Kidney epithelial cell (primary cell): Measurements from ENCODE around the gene HMX3. TPM values are rescaled to one million over a fixed set of nuclear protein-coding genes. Genes with fewer than 3 reads are reported as not detected.

Experiments
- DNase-seq: peaks from one replicate; pipeline ENCODE4 v3.0.0-alpha.2; 2010; ENCODE audit warnings: low read depth
- H3K27me3 ChIP-seq: 2 replicates; pipeline ENCODE4 v1.6.0; 2011; ENCODE audit warnings: low read length; ENCODE audit not compliant: control insufficient read depth, insufficient read depth
- H3K36me3 ChIP-seq: 2 replicates; pipeline ENCODE4 v1.5.1; 2011; ENCODE audit warnings: low read length; ENCODE audit not compliant: control insufficient read depth, insufficient read depth
- H3K4me3 ChIP-seq: 2 replicates; pipeline ENCODE4 v1.5.1; 2011; ENCODE audit warnings: low read depth, mild to moderate bottlenecking, control low read depth, low read length
- total RNA-seq: library from RNA; depleted of rRNA; stranded (reverse); fragments of >200 nt; gene quantifications from 2 replicates; pipeline ENCODE4 v1.2.3, GENCODE V29; 2015
- TF ChIP-seq, protein P1 (sequence below): IDR thresholded peaks from 2 replicates; pipeline ENCODE4 v1.5.1; 2011; ENCODE audit warnings: mild to moderate bottlenecking, moderate library complexity, low read length, control low read depth, inconsistent platforms; ENCODE audit not compliant: insufficient read depth, poor library complexity, severe bottlenecking

Gene HMX3
- total RNA-seq, 1 donor from 2014 or later = 0.08 TPM

DNA sequence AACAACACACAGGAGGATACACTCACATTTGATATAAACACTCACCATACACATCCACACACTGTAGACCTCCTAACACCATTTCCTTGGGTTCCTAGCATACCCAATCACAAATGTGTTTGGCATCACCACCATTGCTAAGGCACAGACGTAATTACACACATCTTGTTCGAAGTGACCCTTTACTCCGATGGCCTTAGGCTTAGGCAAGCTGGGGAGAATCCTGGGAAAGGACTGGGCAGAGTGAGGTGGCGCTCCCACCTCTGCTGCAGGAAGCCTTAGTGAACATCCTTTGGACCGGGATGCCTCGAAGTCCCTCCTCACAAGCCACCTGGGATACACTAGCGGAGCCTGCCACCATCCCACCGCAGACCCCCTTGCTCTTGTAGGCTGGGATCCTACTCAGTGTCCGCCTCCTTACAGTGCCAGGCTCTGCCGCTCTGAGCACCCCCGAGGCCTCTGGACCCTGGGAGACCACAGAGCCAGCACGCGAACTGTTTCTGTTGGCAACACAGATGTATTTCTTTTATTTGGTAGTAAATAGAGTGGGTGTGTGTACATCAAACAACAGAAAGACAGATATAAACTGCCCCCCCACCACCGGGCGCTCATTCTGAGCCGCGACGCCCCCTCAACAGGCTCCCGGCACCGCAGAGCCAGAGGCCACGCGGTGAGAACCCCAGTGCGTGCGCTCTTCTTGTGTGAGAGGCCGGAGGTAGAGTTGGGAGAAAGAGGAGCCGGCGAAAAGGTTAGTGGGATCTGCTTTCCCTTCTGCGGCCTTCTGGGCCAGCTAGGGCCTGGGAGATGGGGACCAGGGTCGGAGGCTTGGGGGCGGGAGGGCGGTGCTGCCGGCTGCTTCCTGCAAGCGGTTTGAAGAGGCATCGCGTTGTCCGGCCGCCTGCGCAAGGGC lies 6.3 kb downstream of the HMX3 start:
- H3K4me3 ChIP-seq = no peak overlapping the region
- TF ChIP-seq, protein P1, sequence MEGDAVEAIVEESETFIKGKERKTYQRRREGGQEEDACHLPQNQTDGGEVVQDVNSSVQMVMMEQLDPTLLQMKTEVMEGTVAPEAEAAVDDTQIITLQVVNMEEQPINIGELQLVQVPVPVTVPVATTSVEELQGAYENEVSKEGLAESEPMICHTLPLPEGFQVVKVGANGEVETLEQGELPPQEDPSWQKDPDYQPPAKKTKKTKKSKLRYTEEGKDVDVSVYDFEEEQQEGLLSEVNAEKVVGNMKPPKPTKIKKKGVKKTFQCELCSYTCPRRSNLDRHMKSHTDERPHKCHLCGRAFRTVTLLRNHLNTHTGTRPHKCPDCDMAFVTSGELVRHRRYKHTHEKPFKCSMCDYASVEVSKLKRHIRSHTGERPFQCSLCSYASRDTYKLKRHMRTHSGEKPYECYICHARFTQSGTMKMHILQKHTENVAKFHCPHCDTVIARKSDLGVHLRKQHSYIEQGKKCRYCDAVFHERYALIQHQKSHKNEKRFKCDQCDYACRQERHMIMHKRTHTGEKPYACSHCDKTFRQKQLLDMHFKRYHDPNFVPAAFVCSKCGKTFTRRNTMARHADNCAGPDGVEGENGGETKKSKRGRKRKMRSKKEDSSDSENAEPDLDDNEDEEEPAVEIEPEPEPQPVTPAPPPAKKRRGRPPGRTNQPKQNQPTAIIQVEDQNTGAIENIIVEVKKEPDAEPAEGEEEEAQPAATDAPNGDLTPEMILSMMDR = no peak

GRCh38 chr10:123142701-123143161 lies 7.0 kb downstream of the HMX3 start:
- H3K4me3 ChIP-seq = no peak overlapping the region
- no peaks in the 10 kb centered on the region for H3K36me3 ChIP-seq
- H3K27me3 ChIP-seq = peaks cover 97% of the 10 kb centered on the region
- no peak for DNase-seq
- TF ChIP-seq, protein P1 = peak; percentile 4

More for the DNA sequence above, 6.3 kb downstream of the HMX3 start:
- Histone ChIP-seq H3K27me3 (peaks cover 97% of the 10 kb centered on the region), H3K36me3 (no peaks in the 10 kb centered on the region)
- DNase-seq = no peak

DNA sequence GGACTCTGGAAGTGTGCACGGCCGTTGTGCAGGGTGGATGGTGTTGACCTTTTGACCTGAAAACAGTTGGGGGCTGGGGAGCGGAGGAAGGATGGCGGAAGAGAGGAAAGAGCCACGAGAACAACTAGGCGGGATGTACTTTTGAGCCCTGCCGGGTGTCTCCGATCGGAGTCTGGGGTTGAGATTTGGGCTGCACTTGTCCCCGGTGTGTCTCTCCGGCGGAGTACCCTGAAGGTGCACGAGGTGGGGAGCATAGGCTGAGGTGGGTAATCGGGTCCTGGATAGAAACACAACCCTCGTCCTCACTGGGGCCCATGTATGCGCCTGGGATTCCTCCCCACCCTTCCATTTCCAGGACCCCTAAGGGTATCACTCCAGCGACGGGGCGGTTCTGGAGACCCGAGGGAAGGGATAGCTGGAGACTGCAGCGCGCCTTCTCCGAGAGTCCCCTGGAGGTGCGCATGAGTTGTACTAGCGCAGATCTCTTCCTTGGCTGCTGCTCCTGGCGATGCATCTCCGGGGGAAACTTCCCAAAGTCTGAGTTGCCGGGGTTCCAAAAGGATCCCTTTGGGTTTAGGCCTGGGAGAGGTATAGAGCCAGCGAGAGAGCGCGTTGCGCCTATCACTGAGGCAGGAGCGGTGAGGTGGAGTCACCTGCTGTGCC lies 7.5 kb downstream of the HMX3 start:
- no peaks in the 10 kb centered on the region for H3K36me3 ChIP-seq
- TF ChIP-seq, protein P1 = no peak
- DNase-seq = no peak
- H3K27me3 ChIP-seq = peaks cover 97% of the 10 kb centered on the region
- H3K4me3 ChIP-seq = no peak overlapping the region

GRCh38 chr10:123143825-123144168 lies 8.0 kb downstream of the HMX3 start:
- Histone ChIP-seq H3K36me3 (no peaks in the 10 kb centered on the region), H3K4me3 (no peak overlapping the region), H3K27me3 (peaks cover 99% of the 10 kb centered on the region)
- TF ChIP-seq, protein P1 = no peak
- no peak for DNase-seq

DNA sequence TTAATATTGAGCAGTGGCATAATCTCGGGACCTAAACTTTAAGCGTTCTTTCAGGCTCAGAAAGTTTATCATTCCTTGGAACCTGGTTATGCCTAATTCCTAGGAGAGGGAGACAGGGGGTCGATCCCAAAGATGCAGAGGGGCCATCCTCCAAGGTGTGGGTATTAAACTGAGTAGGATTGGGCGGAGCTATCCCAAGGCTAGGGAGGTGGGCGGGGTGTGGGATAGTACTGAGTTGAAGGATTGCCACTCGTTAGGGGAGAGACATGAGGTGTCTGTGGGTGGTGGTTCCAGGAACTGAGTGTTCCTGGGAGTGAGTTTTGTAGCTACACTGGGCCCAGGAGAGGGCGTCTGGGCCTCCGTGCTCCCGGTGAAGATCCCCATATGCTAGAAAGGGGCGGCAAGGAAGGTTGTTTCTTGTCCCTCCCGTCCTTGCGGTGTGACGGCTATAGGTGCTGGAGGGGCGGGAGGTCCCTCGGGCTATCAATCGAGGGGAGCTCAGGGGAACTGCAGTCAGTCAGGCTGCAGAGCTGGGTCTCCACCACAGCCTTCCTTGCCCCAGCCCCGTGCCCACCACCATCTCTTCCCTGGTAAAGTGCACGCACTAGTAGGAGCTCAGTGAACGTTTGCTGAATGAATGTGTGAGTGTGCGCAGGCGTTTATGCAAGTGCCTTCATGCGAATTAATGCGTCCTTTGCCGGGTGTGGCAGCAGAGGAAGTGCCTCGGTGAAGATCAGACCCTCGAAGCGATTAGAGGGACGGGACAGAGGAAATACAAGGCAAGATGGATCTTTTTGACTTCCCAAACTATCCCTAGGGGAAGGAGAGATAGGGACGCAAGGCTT lies 9.1 kb downstream of the HMX3 start:
- DNase-seq = no peak
- TF ChIP-seq, protein P1 = peak; percentile 14
- H3K4me3 ChIP-seq = no peak overlapping the region

More for the DNA sequence above, 9.1 kb downstream of the HMX3 start:
- H3K36me3 ChIP-seq = no peaks in the 10 kb centered on the region
- peaks cover 99% of the 10 kb centered on the region for H3K27me3 ChIP-seq
